H9 (cell line): ENCODE results near the gene CDR2L. TPM values are rescaled to one million over a fixed set of nuclear protein-coding genes. Genes with fewer than 3 reads are reported as not detected.

ENCODE experiments used
- DNase-seq: peaks from one replicate; pipeline ENCODE4 v3.0.0-alpha.2; 2017
- H2AFZ ChIP-seq: one replicate; pipeline ENCODE4 v1.6.1; 2013; ENCODE audit warnings: mild to moderate bottlenecking, low read length, control low read depth, moderate library complexity
- H2AK5ac ChIP-seq: 2 replicates; pipeline ENCODE4 v1.6.1; 2013; ENCODE audit warnings: low read length, control low read depth, mixed read lengths; ENCODE audit not compliant: insufficient read length
- H2BK120ac ChIP-seq: one replicate; pipeline ENCODE4 v1.6.1; 2013; ENCODE audit warnings: low read depth, mild to moderate bottlenecking, low read length, control low read depth, inconsistent platforms; ENCODE audit not compliant: poor library complexity, severe bottlenecking
- H2BK12ac ChIP-seq: 2 replicates; pipeline ENCODE4 v1.6.1; 2013; ENCODE audit warnings: low read length, control low read depth, mixed read lengths, low read depth; ENCODE audit not compliant: insufficient read length
- H2BK15ac ChIP-seq: 2 replicates; pipeline ENCODE4 v1.6.1; 2013; ENCODE audit warnings: low read depth, low read length, control low read depth
- H2BK20ac ChIP-seq: one replicate; pipeline ENCODE4 v1.6.1; 2013; ENCODE audit warnings: low read depth, mild to moderate bottlenecking, low read length, control low read depth, inconsistent platforms; ENCODE audit not compliant: poor library complexity, severe bottlenecking
- H2BK5ac ChIP-seq: 2 replicates; pipeline ENCODE4 v1.6.1; 2013; ENCODE audit warnings: low read length, control low read depth, mixed read lengths; ENCODE audit not compliant: insufficient read length
- H3K14ac ChIP-seq: 2 replicates; pipeline ENCODE4 v1.6.1; 2013; ENCODE audit warnings: low read length, control low read depth; ENCODE audit not compliant: insufficient read depth
- H3K18ac ChIP-seq: 2 replicates; pipeline ENCODE4 v1.6.1; 2013; ENCODE audit warnings: low read depth, mild to moderate bottlenecking, mixed read lengths, low read length, control low read depth; ENCODE audit not compliant: insufficient read length
- H3K23ac ChIP-seq: 2 replicates; pipeline ENCODE4 v1.6.1; 2013; ENCODE audit warnings: low read length, control low read depth, mixed read lengths, low read depth; ENCODE audit not compliant: insufficient read length
- H3K23me2 ChIP-seq: 2 replicates; pipeline ENCODE4 v1.6.1; 2013; ENCODE audit warnings: low read depth, mild to moderate bottlenecking, mixed read lengths, low read length, control low read depth; ENCODE audit not compliant: insufficient read length, poor library complexity, severe bottlenecking
- H3K27ac ChIP-seq: 2 replicates; pipeline ENCODE4 v1.5.1; 2013; ENCODE audit warnings: low read length, control low read depth, mixed read lengths, low read depth; ENCODE audit not compliant: insufficient read length
- H3K27me3 ChIP-seq: 2 replicates; pipeline ENCODE4 v1.6.1; 2013; ENCODE audit warnings: low read length, control low read depth, inconsistent platforms; ENCODE audit not compliant: insufficient read depth
- H3K4ac ChIP-seq: 2 replicates; pipeline ENCODE4 v1.6.1; 2013; ENCODE audit warnings: low read depth, mild to moderate bottlenecking, control low read depth, inconsistent platforms, low read length, moderate library complexity
- H3K4me1 ChIP-seq: 2 replicates; pipeline ENCODE4 v1.6.1; 2013; ENCODE audit warnings: low read length, control low read depth, inconsistent platforms; ENCODE audit not compliant: insufficient read depth
- H3K4me2 ChIP-seq: 2 replicates; pipeline ENCODE4 v1.6.1; 2013; ENCODE audit warnings: low read length, control low read depth, mixed read lengths; ENCODE audit not compliant: insufficient read length, insufficient read depth
- H3K56ac ChIP-seq: 2 replicates; pipeline ENCODE4 v1.6.1; 2013; ENCODE audit warnings: low read depth, mild to moderate bottlenecking, mixed read lengths, low read length, control low read depth; ENCODE audit not compliant: insufficient read length
- H3K79me1 ChIP-seq: 2 replicates; pipeline ENCODE4 v1.6.1; 2013; ENCODE audit warnings: low read depth, mild to moderate bottlenecking, moderate library complexity, low read length, control low read depth, inconsistent platforms; ENCODE audit not compliant: insufficient read depth, poor library complexity, severe bottlenecking
- H3K79me2 ChIP-seq: 2 replicates; pipeline ENCODE4 v1.6.1; 2013; ENCODE audit warnings: low read length, control low read depth, inconsistent platforms; ENCODE audit not compliant: insufficient read depth
- H3K9ac ChIP-seq: 2 replicates; pipeline ENCODE4 v1.6.1; 2013; ENCODE audit warnings: low read length, control low read depth, mixed read lengths; ENCODE audit not compliant: insufficient read length; ENCODE audit errors: extremely low read depth
- H3K9me3 ChIP-seq: one replicate; pipeline ENCODE4 v1.6.1; 2013; ENCODE audit warnings: low read depth, low read length, inconsistent platforms; ENCODE audit not compliant: control insufficient read depth
- H3T11ph ChIP-seq: one replicate; pipeline ENCODE4 v1.6.1; 2013; ENCODE audit warnings: mild to moderate bottlenecking, low read length, control low read depth, inconsistent platforms
- H4K20me1 ChIP-seq: one replicate; pipeline ENCODE4 v1.6.1; 2013; ENCODE audit not compliant: control insufficient read depth, insufficient read length, insufficient read depth
- H4K5ac ChIP-seq: 2 replicates; pipeline ENCODE4 v1.6.1; 2013; ENCODE audit warnings: low read depth, mild to moderate bottlenecking, mixed read lengths, low read length, control low read depth; ENCODE audit not compliant: insufficient read length
- H4K8ac ChIP-seq: replicated peaks from 2 replicates; pipeline ENCODE4 v1.6.1; 2013; ENCODE audit warnings: low read length, control low read depth, mixed read lengths, low read depth; ENCODE audit not compliant: insufficient read length
- H4K91ac ChIP-seq: 2 replicates; pipeline ENCODE4 v1.6.1; 2013; ENCODE audit warnings: low read depth, mild to moderate bottlenecking, moderate library complexity, mixed read lengths, low read length, control low read depth; ENCODE audit not compliant: insufficient read length
- H3K27ac Mint-ChIP-seq, 3 experiments: 2 replicates in 2 of 3; 3 replicates in 1 of 3; pipeline ENCODE4 v1.8.0; 2020 to 2021; ENCODE audit warnings: mixed read lengths in 3 of 3, mild to moderate bottlenecking in 1 of 3, moderate library complexity in 1 of 3
- H3K27me3 Mint-ChIP-seq: 2 replicates; pipeline ENCODE4 v1.8.0; 2021; ENCODE audit warnings: low read depth, mild to moderate bottlenecking, moderate library complexity, mixed read lengths
- H3K36me3 Mint-ChIP-seq, 3 experiments: 2 replicates in 2 of 3; 3 replicates in 1 of 3; pipeline ENCODE4 v1.8.0; 2020 to 2021; ENCODE audit warnings: low read depth in 3 of 3, mixed read lengths in 3 of 3; ENCODE audit not compliant: insufficient read depth in 1 of 3
- H3K4me1 Mint-ChIP-seq, 2 experiments: 2 replicates each; pipeline ENCODE4 v1.8.0; 2020; ENCODE audit warnings: mixed read lengths in 2 of 2
- H3K4me3 Mint-ChIP-seq, 2 experiments: 2 replicates in 1 of 2; 3 replicates in 1 of 2; pipeline ENCODE4 v1.8.0; 2020 to 2021; ENCODE audit warnings: mild to moderate bottlenecking in 2 of 2, mixed read lengths in 2 of 2, moderate library complexity in 1 of 2
- H3K9me3 Mint-ChIP-seq, 2 experiments: 2 replicates in 1 of 2; 3 replicates in 1 of 2; pipeline ENCODE4 v1.8.0; 2020; ENCODE audit warnings: mild to moderate bottlenecking in 2 of 2, mixed read lengths in 2 of 2, moderate library complexity in 1 of 2
- WGBS: extraction: QIAGEN DNeasy Blood & Tissue Kit; methylation state at CpG from one replicate; pipeline ENCODE4 v1.1.7; 2013; ENCODE audit warnings: missing lambda C conversion rate, low lambda C conversion rate, mixed read lengths; ENCODE audit not compliant: insufficient read length; ENCODE audit errors: extremely low coverage; 5-methylcytosine and 5-hydroxymethylcytosine counted together
- total RNA-seq: library from RNA; stranded (reverse); gene quantifications from 2 replicates; pipeline ENCODE4 v1.2.1, GENCODE V29; 2021
- TF ChIP-seq, protein P1 (sequence below): fragments of 200-600 bp; sonication (generic); conservative IDR thresholded peaks from 3 replicates; pipeline ENCODE4 v1.8.0; 2021; ENCODE audit warnings: antibody characterized with exemption, mild to moderate bottlenecking

CDR2L gene
- total RNA-seq, 1 experiment from 2014 or later = 23.3 TPM

GRCh38 chr17:75036643-75037268 lies 49.3 kb downstream of the CDR2L start:
- Histone ChIP-seq H3K9ac (no peak overlapping the region), H3K14ac (no peak overlapping the region), H2BK5ac (no peak overlapping the region), H2BK20ac (no peak overlapping the region), H3K27me3 (no peaks in the 10 kb centered on the region), H4K91ac (no peak overlapping the region), H2AFZ (no peak overlapping the region), H3K18ac (no peak overlapping the region), H3T11ph (no peak overlapping the region), H4K8ac (no peak overlapping the region), H3K9me3 (no peaks in the 10 kb centered on the region), H3K79me2 (no peaks in the 10 kb centered on the region), H3K4me2 (no peak overlapping the region), H4K20me1 (no peaks in the 10 kb centered on the region), H3K4me1 (no peaks in the 10 kb centered on the region; the same call in 1 of the 2 replicates), H2BK15ac (no peak overlapping the region), H3K23ac (no peak overlapping the region), H4K5ac (no peak overlapping the region), H3K56ac (no peak overlapping the region), H3K79me1 (no peaks in the 10 kb centered on the region), H3K23me2 (peaks cover 3% of the 10 kb centered on the region), H2AK5ac (no peak overlapping the region), H2BK120ac (no peak overlapping the region), H3K27ac (no peak overlapping the region), H3K4ac (no peak overlapping the region), H2BK12ac (no peak overlapping the region)
- Mint-ChIP-seq H3K27me3 (peaks cover 3% of the 10 kb centered on the region), H3K27ac (peak overlapping the region in 2 of 3 experiments; percentile 74 to 80), H3K36me3 (peaks cover 22 to 41% (median 39%) of the 10 kb centered on the region in 3 experiments), H3K4me3 (peak overlapping the region in 1 of 2 experiments; percentile 54; a peak in 3 of 5 replicates), H3K4me1 (peaks cover 18 to 27% of the 10 kb centered on the region in 2 experiments), H3K9me3 (peaks cover 0 to 3% of the 10 kb centered on the region in 2 experiments; a peak in 1 of 5 replicates)
- peak; percentile 84 for DNase-seq
- WGBS = no CpG with 5 or more reads among the region's 27 CpGs
- TF ChIP-seq, protein P1, sequence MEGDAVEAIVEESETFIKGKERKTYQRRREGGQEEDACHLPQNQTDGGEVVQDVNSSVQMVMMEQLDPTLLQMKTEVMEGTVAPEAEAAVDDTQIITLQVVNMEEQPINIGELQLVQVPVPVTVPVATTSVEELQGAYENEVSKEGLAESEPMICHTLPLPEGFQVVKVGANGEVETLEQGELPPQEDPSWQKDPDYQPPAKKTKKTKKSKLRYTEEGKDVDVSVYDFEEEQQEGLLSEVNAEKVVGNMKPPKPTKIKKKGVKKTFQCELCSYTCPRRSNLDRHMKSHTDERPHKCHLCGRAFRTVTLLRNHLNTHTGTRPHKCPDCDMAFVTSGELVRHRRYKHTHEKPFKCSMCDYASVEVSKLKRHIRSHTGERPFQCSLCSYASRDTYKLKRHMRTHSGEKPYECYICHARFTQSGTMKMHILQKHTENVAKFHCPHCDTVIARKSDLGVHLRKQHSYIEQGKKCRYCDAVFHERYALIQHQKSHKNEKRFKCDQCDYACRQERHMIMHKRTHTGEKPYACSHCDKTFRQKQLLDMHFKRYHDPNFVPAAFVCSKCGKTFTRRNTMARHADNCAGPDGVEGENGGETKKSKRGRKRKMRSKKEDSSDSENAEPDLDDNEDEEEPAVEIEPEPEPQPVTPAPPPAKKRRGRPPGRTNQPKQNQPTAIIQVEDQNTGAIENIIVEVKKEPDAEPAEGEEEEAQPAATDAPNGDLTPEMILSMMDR = no peak
